Measurements from ENCODE around the gene PRR16.
"Not testable (repeated sequence)": the region's sequence is repeated elsewhere in the genome, so short reads cannot be mapped to it uniquely, and the experiment has no call there.

The PRR16 gene

DNA sequence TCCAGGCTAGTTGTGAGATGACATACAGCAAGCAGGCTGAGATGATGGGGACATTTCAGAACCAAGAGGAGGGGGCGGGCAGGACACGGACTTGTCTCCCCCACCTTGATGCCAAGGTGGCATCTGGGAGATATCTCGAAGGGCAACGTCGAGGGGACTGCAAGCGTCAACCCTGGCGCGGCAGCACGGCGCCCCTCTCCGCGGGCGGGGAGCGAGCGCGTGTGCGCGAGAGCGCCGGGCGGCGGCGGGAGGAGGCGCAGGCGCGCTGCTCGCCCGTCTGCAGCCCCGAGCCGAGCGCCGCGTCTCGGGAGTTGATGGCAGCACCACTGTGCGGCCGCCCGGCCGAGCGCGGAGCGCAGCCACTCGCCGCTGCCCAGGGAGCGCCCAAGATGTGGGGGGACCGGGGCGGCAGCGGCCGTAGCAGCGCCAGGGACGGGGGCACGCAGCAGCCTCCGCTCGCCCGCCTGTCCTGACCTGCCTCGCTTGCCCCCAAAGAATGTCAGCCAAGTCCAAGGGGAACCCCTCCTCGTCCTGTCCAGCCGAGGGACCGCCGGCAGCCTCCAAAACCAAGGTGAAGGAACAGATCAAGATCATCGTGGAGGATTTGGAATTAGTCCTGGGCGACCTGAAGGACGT is at the start of gene PRR16:
Gene PRR16 (plus strand): TSS at position 310 of the 636 bp plus-strand sequence.
- no peak for DNase-seq (ENCODE audit: low read depth in 2 of 2)

- DNase-seq (ENCODE audit: low read depth in 2 of 2) = no peak
These were observed 48.1 kb upstream of the PRR16 start for GRCh38 chr5:120415985-120416384.

DNA sequence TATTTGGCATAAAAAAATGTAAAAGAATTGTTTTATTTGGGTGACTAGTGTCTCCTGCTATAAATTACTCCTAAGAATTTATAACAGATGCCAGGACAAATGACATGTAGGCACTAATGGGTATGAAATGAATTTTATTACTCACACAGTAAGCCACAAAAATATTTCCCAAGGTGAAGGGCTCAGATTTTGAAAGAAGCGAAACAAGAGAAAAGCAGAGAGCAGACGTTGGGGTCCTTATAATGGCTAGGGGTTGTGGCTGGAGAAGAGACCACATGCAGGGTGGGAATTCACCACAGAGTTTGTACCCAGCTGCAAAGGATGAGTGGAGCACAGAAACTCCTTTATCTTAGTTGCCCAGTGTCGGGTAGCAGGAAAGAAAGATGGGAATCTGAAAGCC is 45.0 kb upstream of the PRR16 start:
- DNase-seq (ENCODE audit: low read depth in 2 of 2) = no peak

DNA sequence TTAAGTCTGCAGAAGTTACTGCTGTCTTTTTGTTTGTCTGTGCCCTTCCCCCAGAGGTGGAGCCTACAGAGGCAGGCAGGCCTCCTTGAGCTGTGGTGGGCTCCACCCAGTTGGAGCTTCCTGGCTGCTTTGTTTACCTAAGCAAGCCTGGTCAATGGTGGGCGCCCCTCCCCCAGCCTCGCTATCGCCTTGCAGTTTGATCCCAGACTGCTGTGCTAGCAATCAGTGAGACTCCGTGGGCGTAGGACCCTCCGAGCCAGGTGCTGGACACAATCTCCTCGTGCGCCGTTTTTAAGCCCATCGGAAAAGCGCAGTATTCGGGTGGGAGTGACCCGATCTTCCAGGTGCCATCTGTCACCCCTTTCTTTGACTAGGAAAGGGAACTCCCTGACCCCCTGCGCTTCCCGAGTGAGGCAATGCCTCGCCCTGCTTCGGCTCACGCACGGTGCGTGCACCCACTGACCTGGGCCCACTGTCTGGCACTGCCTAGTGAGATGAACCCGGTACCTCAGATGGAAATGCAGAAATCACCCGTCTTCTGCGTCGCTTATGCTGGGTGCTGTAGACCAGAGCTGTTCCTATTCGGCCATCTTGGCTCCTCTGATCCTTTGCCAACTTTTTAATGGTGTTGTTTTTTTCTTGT is 37.3 kb upstream of the PRR16 start:
- not testable (repeated sequence) for DNase-seq (ENCODE audit: low read depth in 2 of 2)

DNA sequence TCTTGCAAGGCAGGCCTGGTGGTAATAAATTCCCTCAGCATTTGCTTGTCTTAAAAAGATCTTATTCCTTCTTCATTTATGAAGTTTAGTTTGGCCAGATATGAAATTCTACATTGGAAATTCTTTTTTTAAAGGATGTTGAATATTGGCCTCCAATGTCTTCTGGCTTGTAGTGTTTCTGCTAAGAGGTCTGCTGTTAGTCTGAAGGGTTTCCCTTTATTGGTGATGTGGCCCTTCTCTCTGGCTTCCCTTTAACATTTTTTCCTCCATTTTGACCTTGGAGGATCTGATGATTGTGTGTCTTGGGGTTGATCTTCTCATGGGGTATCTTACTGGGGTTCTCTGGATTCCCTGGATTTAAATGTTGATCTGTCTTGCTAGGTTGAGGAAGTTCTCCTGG is 33.5 kb upstream of the PRR16 start:
- DNase-seq (ENCODE audit: low read depth in 2 of 2) = no peak

- DNase-seq (ENCODE audit: low read depth in 2 of 2) = no peak
These were observed 31.2 kb upstream of the PRR16 start for GRCh38 chr5:120432861-120433260.

- DNase-seq (ENCODE audit: low read depth in 2 of 2) = no peak
These were observed 29.0 kb upstream of the PRR16 start for GRCh38 chr5:120435129-120435528.

DNA sequence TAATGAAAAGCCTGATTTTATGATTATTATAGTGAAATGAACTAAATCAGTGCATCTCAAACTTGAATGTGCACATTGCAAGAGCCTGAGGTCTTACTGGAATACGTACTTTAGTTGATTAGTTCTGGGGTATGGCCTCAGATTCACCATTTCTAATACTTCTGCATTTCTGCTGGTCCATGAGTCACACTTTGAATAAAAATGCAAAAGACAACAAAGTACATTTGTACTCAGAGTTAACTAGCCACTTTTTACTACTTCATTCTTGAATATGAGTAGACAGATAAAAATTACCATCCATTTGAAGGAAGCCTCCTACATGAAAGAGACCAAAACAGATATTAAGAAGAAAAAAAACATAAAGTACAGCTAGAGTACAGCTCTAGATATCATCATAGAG is 27.1 kb upstream of the PRR16 start:
- DNase-seq (ENCODE audit: low read depth in 2 of 2) = no peak

GRCh38 chr5:120442694-120443093 is 21.4 kb upstream of the PRR16 start:
- DNase-seq (ENCODE audit: low read depth in 2 of 2) = no peak

DNA sequence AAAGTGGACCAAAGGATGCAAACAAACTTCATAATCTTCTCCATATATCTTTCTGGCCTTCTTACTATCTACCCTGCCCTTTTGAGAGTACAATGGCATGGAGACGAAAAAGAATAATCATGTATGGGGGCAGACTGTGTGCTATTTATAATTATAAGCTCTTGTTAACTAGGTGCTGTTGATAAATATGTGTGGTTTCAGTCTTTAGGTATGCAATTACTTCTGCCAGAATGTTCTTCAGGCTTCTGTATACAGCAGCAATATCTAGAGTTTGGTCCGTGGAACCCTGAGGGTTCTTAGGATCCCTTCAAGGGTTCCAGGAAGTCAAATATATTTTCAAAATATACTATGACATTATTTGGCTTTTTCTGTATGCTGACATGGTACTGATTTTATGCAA is 20.5 kb upstream of the PRR16 start:
- no peak for DNase-seq (ENCODE audit: low read depth in 2 of 2)

GRCh38 chr5:120446068-120446492 is 18.0 kb upstream of the PRR16 start:
- no peak for DNase-seq (ENCODE audit: low read depth in 2 of 2)

DNA sequence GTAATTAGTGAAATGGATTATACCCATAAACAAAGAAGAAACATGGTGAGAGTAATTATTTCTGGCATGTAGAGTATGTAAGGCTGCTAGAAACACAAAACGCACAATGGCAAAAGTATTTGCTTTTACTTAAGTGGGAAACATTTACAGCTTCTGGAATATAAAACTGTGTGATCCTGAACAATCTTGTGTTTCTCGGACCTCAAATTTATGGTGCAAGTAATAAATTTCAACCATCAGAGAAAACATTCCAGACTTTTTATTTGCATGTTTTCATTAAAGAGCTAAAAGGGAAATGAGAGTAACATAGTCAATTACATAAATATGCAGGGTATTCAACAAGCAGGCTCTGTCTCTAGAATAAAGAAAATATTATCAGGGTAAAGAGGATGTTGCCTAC is 17.2 kb upstream of the PRR16 start:
- DNase-seq (ENCODE audit: low read depth in 2 of 2) = no peak

GRCh38 chr5:120447706-120448239 is 16.3 kb upstream of the PRR16 start:
- DNase-seq (ENCODE audit: low read depth in 2 of 2) = no peak

DNA sequence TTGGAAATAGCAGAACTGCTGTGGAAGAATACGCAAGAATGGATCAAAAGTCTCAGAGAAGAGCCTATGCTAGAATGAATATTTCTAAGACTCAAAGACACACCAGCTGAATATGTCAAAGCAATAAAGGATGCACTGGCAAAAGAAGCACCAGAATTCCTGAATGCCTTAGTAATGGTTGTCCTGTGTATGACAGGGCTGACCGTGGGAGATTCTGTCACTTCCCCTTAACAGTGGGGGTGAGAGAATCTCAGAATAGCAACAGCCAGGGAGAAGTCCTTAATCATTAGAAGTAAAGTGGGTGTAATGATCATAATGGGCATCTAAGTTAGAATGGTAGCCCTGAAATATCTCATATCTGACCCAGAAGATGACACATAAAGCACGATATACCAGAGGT is 14.6 kb upstream of the PRR16 start:
- no peak for DNase-seq (ENCODE audit: low read depth in 2 of 2)

DNA sequence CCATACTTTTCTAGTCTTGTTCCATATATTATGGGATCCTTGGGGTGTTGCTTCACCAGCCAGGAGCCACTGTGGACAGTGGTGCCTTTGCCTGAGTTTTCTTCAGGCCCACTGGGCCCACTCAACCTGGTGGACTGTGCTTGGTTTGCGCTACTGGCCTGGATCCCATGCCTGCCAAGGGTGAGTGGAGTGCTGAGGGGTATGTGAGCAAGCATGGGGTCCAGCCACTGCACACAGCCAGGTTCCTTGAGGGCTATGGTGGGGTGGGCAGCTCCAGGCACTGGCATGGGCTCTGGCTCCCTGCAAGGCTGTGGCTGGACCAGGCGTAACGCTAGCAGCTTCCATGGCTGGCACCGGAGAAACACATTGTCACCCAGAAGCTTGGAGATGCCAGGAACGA is 13.2 kb upstream of the PRR16 start:
- no peak for DNase-seq (ENCODE audit: low read depth in 2 of 2)

DNA sequence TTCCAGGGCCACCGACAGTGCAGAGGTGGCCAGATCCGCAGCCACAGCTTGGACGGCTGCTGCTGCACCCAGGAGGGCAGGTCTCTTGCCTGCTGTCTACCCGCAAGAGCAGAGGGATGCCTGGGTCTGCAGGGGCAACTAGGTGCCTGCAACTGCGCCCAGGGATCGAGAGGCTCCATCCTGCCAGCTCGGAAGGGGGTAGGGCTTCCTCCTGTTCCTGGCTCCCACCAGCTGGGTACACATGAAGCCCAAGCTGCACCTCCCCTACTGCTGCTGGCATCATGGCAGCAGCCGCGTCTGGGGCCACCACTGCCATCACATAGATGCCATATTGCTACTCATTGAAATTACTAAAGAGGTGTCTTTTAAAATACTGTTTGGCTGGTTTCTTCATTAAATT is 12.7 kb upstream of the PRR16 start:
- no peak for DNase-seq (ENCODE audit: low read depth in 2 of 2)

GRCh38 chr5:120452471-120452870 is 11.6 kb upstream of the PRR16 start:
- DNase-seq (ENCODE audit: low read depth in 2 of 2) = no peak

GRCh38 chr5:120454094-120454798 is 9.9 kb upstream of the PRR16 start:
- no peak for DNase-seq (ENCODE audit: low read depth in 2 of 2)

GRCh38 chr5:120456006-120456405 is 8.1 kb upstream of the PRR16 start:
- no peak for DNase-seq (ENCODE audit: low read depth in 2 of 2)

- no peak for DNase-seq (ENCODE audit: low read depth in 2 of 2)
These were observed 6.1 kb upstream of the PRR16 start for GRCh38 chr5:120457839-120458507.

DNA sequence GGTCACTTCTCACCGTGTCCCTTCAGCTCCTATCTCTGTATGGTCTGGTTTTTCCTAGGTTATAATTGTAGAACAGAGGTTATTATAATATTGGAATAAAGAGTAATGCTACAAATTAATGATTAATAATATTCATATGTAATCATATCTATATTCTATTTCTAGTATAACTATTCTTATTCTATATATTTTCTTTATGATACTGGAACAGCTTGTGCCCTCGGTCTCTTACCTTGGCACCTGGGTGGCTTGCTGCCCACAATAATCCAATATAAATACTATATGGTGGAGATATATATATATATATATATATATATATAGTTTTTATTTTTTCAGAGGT is 5.6 kb upstream of the PRR16 start:
- DNase-seq (ENCODE audit: low read depth in 2 of 2) = not testable (repeated sequence)

DNA sequence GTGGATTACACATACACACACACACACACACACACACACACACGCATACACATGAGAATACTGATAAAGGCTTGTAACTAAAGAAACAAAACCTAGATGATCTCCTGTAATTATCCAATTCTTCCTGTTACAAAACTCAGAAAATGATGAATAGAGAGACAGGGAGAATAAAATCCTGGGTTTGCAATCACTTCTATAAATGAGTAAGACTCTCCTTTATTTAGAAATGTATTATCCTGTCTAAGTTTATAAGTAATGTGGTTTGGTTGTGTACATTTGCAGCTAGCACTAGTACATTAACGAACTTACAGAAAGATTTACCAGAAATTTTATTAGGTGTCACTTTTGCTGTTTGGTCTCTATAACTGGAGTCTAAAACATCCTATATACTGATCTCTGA is 2.8 kb upstream of the PRR16 start:
- DNase-seq (ENCODE audit: low read depth in 2 of 2) = no peak

Data from stimulated activated CD8-positive, alpha-beta memory T cell treated with anti-CD3 and anti-CD28 coated beads, Interleukin-2, amount 100 ng/mL, for 48 hours (primary cell).